ENCODE results near the gene CD36.

The CD36 gene

DNA sequence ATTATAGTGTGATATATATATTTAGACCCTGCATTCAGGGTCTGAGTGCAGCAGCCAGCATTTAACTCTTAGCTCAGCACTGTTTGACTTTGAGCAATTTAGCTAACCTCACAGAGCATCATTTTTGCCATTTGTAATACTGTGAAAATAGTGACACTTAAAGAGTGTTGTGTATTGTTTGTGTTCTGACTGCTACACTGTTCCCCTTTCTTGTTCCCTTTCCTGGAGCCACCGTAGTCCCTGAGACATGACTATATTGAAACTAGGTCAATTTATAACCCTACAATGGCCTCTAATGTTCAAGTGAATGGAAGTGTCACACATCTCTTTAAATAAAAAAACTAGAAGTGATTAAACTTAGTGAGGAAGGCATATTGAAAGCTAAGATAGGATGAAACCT, 20.3 kb upstream of the CD36 start:
- no peak for DNase-seq (ENCODE audit: low read depth, low spot score)
- no peak overlapping the region for H3K4me3 ChIP-seq (ENCODE audit: low read depth, low read length)
- TF ChIP-seq, protein P1, sequence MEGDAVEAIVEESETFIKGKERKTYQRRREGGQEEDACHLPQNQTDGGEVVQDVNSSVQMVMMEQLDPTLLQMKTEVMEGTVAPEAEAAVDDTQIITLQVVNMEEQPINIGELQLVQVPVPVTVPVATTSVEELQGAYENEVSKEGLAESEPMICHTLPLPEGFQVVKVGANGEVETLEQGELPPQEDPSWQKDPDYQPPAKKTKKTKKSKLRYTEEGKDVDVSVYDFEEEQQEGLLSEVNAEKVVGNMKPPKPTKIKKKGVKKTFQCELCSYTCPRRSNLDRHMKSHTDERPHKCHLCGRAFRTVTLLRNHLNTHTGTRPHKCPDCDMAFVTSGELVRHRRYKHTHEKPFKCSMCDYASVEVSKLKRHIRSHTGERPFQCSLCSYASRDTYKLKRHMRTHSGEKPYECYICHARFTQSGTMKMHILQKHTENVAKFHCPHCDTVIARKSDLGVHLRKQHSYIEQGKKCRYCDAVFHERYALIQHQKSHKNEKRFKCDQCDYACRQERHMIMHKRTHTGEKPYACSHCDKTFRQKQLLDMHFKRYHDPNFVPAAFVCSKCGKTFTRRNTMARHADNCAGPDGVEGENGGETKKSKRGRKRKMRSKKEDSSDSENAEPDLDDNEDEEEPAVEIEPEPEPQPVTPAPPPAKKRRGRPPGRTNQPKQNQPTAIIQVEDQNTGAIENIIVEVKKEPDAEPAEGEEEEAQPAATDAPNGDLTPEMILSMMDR (IDR thresholded peaks at IDR 0.05; ENCODE audit: insufficient read depth, low read length, missing control alignments) = no peak
- ChIA-PET POLR2A (no interaction called here), CTCF (interaction anchor here (1.6 kb wide), 1 partner anchor 9 kb away, joined by 4 read pairs; no protein-coding TSS in a partner anchor)

DNA sequence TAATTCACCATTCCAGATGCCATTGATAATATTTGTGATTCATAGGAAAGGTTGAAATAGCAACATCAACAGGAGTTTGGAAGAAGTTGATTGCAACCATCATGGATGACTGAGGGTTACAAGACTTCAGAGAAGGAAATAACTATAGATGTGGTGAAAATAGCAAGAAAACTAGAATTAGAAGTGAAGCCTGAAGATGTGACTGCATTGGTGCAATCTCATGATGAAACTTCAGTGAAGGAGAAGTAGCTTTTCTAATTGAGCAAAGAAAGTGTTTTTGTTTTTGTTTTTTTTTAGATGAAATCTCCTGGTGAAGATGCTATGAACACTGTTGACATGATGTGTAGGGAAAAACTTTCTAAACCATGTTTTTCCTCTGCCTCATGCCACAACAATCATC, 18.7 kb upstream of the CD36 start:
- DNase-seq (ENCODE audit: low read depth, low spot score) = no peak
- no peak overlapping the region for H3K4me3 ChIP-seq (ENCODE audit: low read depth, low read length)
- POLR2A ChIA-PET = no interaction called here
- CTCF ChIA-PET = interaction anchor here (1.6 kb wide), 1 partner anchor 11 kb away, joined by 4 read pairs; no protein-coding TSS in a partner anchor
- TF ChIP-seq, protein P1 (IDR thresholded peaks at IDR 0.05; ENCODE audit: insufficient read depth, low read length, missing control alignments) = no peak

GRCh38 chr7:80622541-80622940, 15.9 kb upstream of the CD36 start:
- POLR2A ChIA-PET = interaction anchor here (0.8 kb wide), 1 partner anchor 14 kb away, joined by 3 read pairs; no protein-coding TSS in a partner anchor
- no peak for DNase-seq (ENCODE audit: low read depth, low spot score)
- no peak overlapping the region for H3K4me3 ChIP-seq (ENCODE audit: low read depth, low read length)
- TF ChIP-seq, protein P1 (IDR thresholded peaks at IDR 0.05; ENCODE audit: insufficient read depth, low read length, missing control alignments) = no peak
- CTCF ChIA-PET = interaction anchor here (0.8 to 1.6 kb wide), 5 partner anchors 11 to 37 kb away, joined by 3 read pairs; no protein-coding TSS in a partner anchor

- CTCF ChIA-PET = interaction anchor here (0.8 to 1.4 kb wide), 2 partner anchors 14 to 35 kb away, joined by 3 read pairs; no protein-coding TSS in a partner anchor
- POLR2A ChIA-PET = no interaction called here
- no peak for DNase-seq (ENCODE audit: low read depth, low spot score)
- no peak overlapping the region for H3K4me3 ChIP-seq (ENCODE audit: low read depth, low read length)
- TF ChIP-seq, protein P1 (IDR thresholded peaks at IDR 0.05; ENCODE audit: insufficient read depth, low read length, missing control alignments) = no peak
Observed at GRCh38 chr7:80623503-80624252, 14.8 kb upstream of the CD36 start.

DNA sequence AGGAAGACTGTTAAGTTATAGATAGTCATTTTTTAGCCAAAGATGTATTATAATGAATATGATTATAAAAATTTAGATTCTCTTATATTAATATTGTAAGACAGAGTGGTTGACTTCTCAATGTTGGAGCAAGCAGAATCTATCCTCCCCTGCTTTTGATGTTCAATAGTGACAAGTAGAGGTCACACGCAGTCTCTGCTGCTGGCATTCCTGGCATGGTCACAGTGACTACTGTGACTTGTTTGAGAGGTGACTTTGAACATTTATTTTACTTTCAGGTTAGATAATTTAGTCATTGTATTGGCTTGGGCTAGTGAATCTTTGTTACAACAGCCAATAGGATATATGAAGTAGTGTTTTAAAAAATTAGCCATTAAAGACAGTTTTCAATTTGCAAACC, 13.7 kb upstream of the CD36 start:
- TF ChIP-seq, protein P1 (IDR thresholded peaks at IDR 0.05; ENCODE audit: insufficient read depth, low read length, missing control alignments) = no peak
- ChIA-PET CTCF (no interaction called here), POLR2A (no interaction called here)
- no peak overlapping the region for H3K4me3 ChIP-seq (ENCODE audit: low read depth, low read length)
- DNase-seq (ENCODE audit: low read depth, low spot score) = no peak

GRCh38 chr7:80629023-80629422, 9.4 kb upstream of the CD36 start:
- POLR2A ChIA-PET = no interaction called here
- CTCF ChIA-PET = interaction anchor here (0.8 kb wide), 1 partner anchor 13 kb away, joined by 3 read pairs; no protein-coding TSS in a partner anchor
- DNase-seq (ENCODE audit: low read depth, low spot score) = no peak
- no peak overlapping the region for H3K4me3 ChIP-seq (ENCODE audit: low read depth, low read length)
- TF ChIP-seq, protein P1 (IDR thresholded peaks at IDR 0.05; ENCODE audit: insufficient read depth, low read length, missing control alignments) = no peak
